GM21528 (cell line): ENCODE measurements around the gene ATG101.

Experiments used
- ATAC-seq: cut with Tn5 transposase; IDR thresholded peaks from one replicate; pipeline ENCODE4 v1.9.1; 2021; ENCODE audit warnings: mild to moderate bottlenecking, moderate library complexity; ENCODE audit not compliant: unreplicated experiment, low FRiP score

Gene ATG101

GRCh38 chr12:52041035-52041434, 28.7 kb upstream of the ATG101 start:
- no peak for ATAC-seq

GRCh38 chr12:52041695-52042123, 28.1 kb upstream of the ATG101 start:
- ATAC-seq, result no peak

GRCh38 chr12:52042706-52043385, 26.9 kb upstream of the ATG101 start:
- no peak for ATAC-seq

GRCh38 chr12:52043386-52044212, 26.2 kb upstream of the ATG101 start:
- ATAC-seq, result no peak

GRCh38 chr12:52044292-52044983, 25.3 kb upstream of the ATG101 start:
- no peak for ATAC-seq

GRCh38 chr12:52045794-52046199, 24.0 kb upstream of the ATG101 start:
- no peak for ATAC-seq

GRCh38 chr12:52046859-52047258, 22.9 kb upstream of the ATG101 start:
- no peak for ATAC-seq

- ATAC-seq, result no peak
Observed at GRCh38 chr12:52049286-52049685, 20.5 kb upstream of the ATG101 start.

- ATAC-seq, result no peak
Observed at GRCh38 chr12:52049688-52050087, 20.1 kb upstream of the ATG101 start.

- ATAC-seq, result no peak
Observed at GRCh38 chr12:52050116-52050757, 19.5 kb upstream of the ATG101 start.

- peak; percentile 75 for ATAC-seq
Observed at GRCh38 chr12:52050758-52051541, 18.8 kb upstream of the ATG101 start, which contains the start of gene NR4A1. Gene NR4A1 (plus strand): TSS chr12:52051442. CDS start chr12:52054329, 2,887 bp downstream.

GRCh38 chr12:52052468-52053186, 17.2 kb upstream of the ATG101 start:
- ATAC-seq, result no peak

GRCh38 chr12:52053536-52054209, 16.1 kb upstream of the ATG101 start:
- no peak for ATAC-seq

GRCh38 chr12:52054231-52054832, 15.4 kb upstream of the ATG101 start:
- no peak for ATAC-seq

- ATAC-seq, result no peak
Observed at GRCh38 chr12:52054833-52055730, 14.7 kb upstream of the ATG101 start.

GRCh38 chr12:52055731-52056711, 13.8 kb upstream of the ATG101 start:
- ATAC-seq, result no peak
